IPS DF 19.7 (cell line): Measurements from ENCODE around the gene MED9.

ENCODE experiments used
- DNase-seq: peaks from one replicate; pipeline ENCODE4 v3.0.0-alpha.2; 2013; ENCODE audit warnings: low read depth, low spot score

Gene MED9

GRCh38 chr17:17515934-17516930 lies 39.4 kb downstream of the MED9 start:
- no peak for DNase-seq

GRCh38 chr17:17516941-17517720 lies 40.3 kb downstream of the MED9 start:
- no peak for DNase-seq

- DNase-seq, result no peak
Observed at GRCh38 chr17:17518014-17518413, 41.2 kb downstream of the MED9 start.

DNA sequence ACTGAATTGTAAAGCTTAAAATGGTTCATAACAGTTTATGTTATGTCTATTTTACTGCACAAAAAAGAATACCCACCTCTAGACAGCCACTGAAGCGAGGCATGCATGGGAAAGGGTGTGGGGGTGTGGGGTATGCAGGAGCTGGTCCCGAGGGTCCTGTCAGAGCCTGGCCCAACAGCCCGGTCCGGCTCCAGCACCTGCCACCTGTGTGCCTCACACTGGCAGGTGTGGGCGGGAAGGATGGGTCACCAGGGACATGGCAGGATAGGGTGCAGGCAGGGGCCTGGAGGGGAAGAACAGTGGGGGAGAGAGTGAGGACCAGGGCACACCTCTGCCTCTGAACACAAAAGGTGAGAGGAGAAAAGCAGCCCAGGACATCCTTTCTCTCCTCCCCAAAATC lies 42.2 kb downstream of the MED9 start:
- DNase-seq, result no peak

GRCh38 chr17:17519886-17520285 lies 43.1 kb downstream of the MED9 start:
- DNase-seq, result no peak

DNA sequence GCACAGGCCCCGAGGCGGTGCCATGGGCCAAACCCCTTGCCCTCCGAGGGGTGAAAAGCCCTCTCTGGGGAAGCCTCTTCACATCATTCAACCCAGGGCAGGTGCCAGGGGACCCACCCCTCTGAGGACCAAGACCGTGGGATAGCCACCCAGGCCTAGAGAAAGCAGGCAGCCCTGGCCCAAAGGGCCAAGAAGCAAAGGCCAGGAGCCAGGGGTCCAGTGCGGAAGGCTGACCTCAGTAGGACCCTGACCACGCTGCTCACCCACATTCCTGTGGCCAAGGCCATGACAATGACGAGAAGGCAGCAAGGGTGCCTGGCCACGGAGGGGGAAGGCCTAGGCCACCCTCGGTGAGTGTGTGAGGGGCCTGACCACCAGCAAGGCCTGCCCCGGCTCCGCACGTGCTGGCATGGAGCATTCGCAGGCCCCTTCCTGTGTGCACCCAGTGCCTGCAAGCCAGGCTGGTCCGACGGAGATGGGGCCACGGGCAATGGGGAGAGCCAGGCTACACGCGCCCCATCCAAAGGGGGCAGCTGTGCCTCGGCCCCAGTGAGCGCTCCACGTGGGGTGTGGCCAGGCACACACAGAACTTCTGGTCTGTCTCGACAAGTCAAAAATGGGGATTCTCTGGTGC lies 43.9 kb downstream of the MED9 start:
- DNase-seq, result no peak

- DNase-seq, result no peak
Observed at GRCh38 chr17:17523001-17523730, 46.4 kb downstream of the MED9 start.

- DNase-seq, result no peak
Observed at GRCh38 chr17:17523731-17524490, 47.1 kb downstream of the MED9 start.

GRCh38 chr17:17525311-17525710 lies 48.5 kb downstream of the MED9 start:
- no peak for DNase-seq

- no peak for DNase-seq
Observed at GRCh38 chr17:17525956-17526355, 49.2 kb downstream of the MED9 start.

DNA sequence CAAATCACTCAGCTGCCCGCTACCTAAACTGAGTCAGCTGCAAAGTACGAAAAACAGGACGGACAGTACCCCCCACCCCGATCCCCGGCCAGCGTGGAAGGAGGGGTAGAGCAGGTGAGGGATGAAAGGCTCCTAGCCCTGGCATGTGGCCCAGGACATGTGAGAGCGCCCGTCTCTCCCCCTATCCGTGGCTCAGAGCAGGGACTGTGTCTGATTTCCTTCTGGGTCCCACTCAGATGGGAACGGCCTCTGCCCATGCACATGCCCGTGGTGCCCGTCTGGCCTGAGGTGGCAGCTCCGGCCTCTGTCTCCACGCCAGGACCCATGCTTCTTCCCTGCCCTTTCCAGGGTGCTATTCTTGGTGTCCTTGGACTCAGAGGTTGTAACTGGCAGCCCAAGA lies 49.6 kb downstream of the MED9 start:
- DNase-seq, result no peak

GRCh38 chr17:17527534-17527933 lies 50.7 kb downstream of the MED9 start:
- no peak for DNase-seq

GRCh38 chr17:17527956-17528500 lies 51.2 kb downstream of the MED9 start:
- DNase-seq, result no peak

- no peak for DNase-seq
Observed at GRCh38 chr17:17528696-17529652, 52.2 kb downstream of the MED9 start.

DNA sequence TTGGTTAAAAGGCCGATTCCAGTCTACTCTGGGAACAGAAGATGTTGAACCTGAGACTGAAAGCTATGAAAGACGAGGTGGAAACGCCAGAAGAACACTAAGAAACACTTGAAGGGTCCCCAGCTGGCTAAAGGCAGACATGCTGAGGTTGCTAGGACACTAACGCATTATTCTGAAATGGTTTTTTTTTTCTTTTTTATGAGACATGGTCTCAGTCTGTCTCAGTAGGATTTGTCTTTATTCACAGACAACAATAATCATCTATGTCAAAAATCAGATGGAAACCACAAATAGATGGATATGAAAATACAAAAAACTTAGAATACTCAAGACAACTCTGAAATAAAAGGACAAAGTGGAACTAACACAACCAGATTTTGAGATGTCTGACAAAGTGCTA lies 54.4 kb downstream of the MED9 start:
- no peak for DNase-seq

DNA sequence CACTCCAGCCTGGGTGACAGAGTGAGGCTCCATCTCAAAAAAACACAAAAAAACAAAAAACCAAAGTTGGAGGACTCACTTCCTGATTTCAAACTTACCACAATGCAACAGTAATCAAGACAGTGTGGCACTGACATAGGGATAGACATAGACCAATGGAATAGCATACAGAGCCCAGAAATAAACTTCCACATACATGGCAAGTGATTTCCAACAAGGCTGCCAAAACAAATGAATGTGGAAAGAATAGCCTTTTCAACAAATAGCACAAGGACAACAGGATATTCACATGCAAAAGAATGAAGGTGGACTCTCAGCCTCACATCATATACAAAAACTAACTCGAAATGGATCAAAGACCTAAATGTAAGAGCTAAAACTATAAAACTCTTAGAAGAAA lies 56.2 kb downstream of the MED9 start:
- DNase-seq, result no peak

GRCh38 chr17:17533901-17534441 lies 57.2 kb downstream of the MED9 start:
- DNase-seq, result no peak

DNA sequence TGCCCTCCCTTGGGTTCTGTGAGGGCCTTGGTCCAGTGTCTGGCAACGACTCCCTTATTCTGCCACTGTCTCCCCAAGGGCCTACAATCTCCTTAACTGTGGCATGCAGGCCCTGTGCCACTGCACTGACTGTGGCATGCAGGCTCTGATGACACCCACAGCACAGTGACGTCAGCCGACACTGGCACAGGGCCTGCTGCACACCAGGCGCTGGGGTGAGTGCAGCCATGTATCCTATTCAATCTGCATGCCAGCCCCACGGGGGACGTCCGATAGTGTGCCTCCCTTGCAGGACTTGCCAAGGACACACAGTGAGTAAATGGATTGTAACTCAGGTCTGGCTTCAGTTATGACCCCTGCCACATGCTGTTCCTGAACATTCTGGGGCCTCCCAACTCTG lies 59.2 kb downstream of the MED9 start:
- DNase-seq, result no peak

DNA sequence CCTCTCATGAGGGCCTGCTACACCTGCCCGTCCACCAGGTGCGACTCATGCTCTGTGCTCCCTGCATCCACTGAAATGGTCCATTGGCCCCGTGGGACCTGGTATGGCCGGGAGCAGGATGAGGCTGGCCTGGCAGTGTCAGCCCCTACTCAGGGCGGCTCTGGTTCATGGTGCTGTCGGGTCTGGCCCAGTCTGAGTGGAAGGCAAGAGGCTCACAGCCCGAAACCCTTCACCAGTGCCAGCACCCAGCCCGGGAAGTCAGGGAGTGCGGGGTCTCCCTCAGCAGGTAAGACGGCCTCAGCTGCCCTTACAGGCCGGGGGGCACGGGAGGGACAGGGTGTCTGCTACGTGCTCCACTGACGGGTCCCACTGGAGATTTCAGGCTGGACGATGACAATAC lies 59.9 kb downstream of the MED9 start:
- no peak for DNase-seq
